Left lung (tissue), 10 donors: ENCODE measurements around the gene TNFAIP8. TPM values are rescaled to one million over a fixed set of nuclear protein-coding genes. Genes with fewer than 3 reads are reported as not detected.
A peak's percentile ranks its signal among the peaks of the same experiment; 100 is the strongest.

ENCODE experiments used
- ATAC-seq: fragments of 200-7000 bp; cut with Tn5 transposase; one replicate; pipeline ENCODE4 v1.9.1; 2020; ENCODE audit warnings: moderate library complexity
- DNase-seq, 4 donors: peaks; one replicate each; pipeline ENCODE4 v3.0.0-alpha.2; 2013 to 2020
- H3K27ac ChIP-seq, 2 donors: fragments of 200-600 bp; sonication (generic) in 1 of 2; one replicate each; pipeline versions ENCODE4 v1.5.0 to v1.8.0; 2020 to 2021
- H3K27me3 ChIP-seq, 2 donors: fragments of 200-600 bp; sonication (generic) in 1 of 2; one replicate each; pipeline versions ENCODE4 v1.5.0 to v1.8.0; 2020 to 2021
- H3K36me3 ChIP-seq, 2 donors: fragments of 200-600 bp; sonication (generic) in 1 of 2; one replicate each; pipeline versions ENCODE4 v1.5.0 to v1.8.0; 2020 to 2021
- H3K4me1 ChIP-seq, 2 donors: fragments of 200-600 bp; one replicate each; pipeline ENCODE4 v1.8.0; 2021
- H3K4me3 ChIP-seq, 2 donors: fragments of 200-600 bp; sonication (generic) in 1 of 2; one replicate each; pipeline versions ENCODE4 v1.5.0 to v1.8.0; 2020 to 2021; ENCODE audit warnings: mild to moderate bottlenecking in 1 of 2
- H3K9me3 ChIP-seq, 2 donors: fragments of 200-600 bp; sonication (generic) in 1 of 2; one replicate each; pipeline versions ENCODE4 v1.5.0 to v1.8.0; 2020 to 2021
- CTCF ChIP-seq, 2 donors: fragments of 200-600 bp; sonication (generic) in 1 of 2; IDR thresholded peaks; one replicate each; pipeline versions ENCODE4 v1.5.0 to v1.8.0; 2021; ENCODE audit warnings: antibody characterized with exemption in 2 of 2
- intact Hi-C, 2 donors: fragments of 100-400 bp; cut with DNase I; formaldehyde crosslinking; loops; one replicate each; pipeline versions ENCODE4 v1.11.2 to v1.14.2; 2022
- polyA plus RNA-seq, 6 donors: library from polyadenylated mRNA; unstranded; fragments of 120-200 nt; gene quantifications; one replicate each; pipeline ENCODE4 v1.2.1, GENCODE V29; 2013; ENCODE audit not compliant: insufficient read length in 6 of 6
- total RNA-seq, 2 donors: library from RNA; stranded (reverse); fragmentation: NEBNext Ultra II Directional; extraction: Animal tissue kit (Norgen Biotek cat#: 25700); gene quantifications; one replicate each; pipeline ENCODE4 v1.2.1, GENCODE V29; 2021
- donor health status: DM: no; HTN: yes; CAD: no.
- donor health status: DM: no; HTN: no; CAD: no.

The TNFAIP8 gene
- total and polyA plus RNA-seq, 8 donors: 15.6 to 31.6 (median 25.6) TPM

- Histone ChIP-seq H3K27ac (peak overlapping the region; percentile 81 to 86), H3K4me3 (peak overlapping the region in 1 of 2 donors; percentile 55)
- DNase-seq: no peak
These were observed 1.1 kb upstream of the TNFAIP8 start for GRCh38 chr5:119354537-119355243.

GRCh38 chr5:119355244-119355638, 578 bp upstream of the TNFAIP8 start:
- ATAC-seq (peak; percentile 54), DNase-seq (no peak)
- no peaks in the 10 kb centered on the region for H3K27me3 ChIP-seq
- no peaks in the 10 kb centered on the region for H3K9me3 ChIP-seq
- peak overlapping the region; percentile 81 to 86 for H3K27ac ChIP-seq
- H3K4me3 ChIP-seq: peak overlapping the region; percentile 55 to 57
- no peaks in the 10 kb centered on the region for H3K36me3 ChIP-seq
- no peak for TF ChIP-seq CTCF (IDR thresholded peaks at IDR 0.05)
- peaks cover 8 to 53% of the 10 kb centered on the region in 2 donors for H3K4me1 ChIP-seq
- intact Hi-C loops: no loop called here

More at GRCh38 chr5:119354537-119355243, 1.1 kb upstream of the TNFAIP8 start:
- H3K9me3 ChIP-seq: no peaks in the 10 kb centered on the region
- H3K36me3 ChIP-seq: no peaks in the 10 kb centered on the region
- ATAC-seq: no peak
- no peak for TF ChIP-seq CTCF (IDR thresholded peaks at IDR 0.05)
- H3K4me1 ChIP-seq: peaks cover 8 to 47% of the 10 kb centered on the region in 2 donors
- H3K27me3 ChIP-seq: no peaks in the 10 kb centered on the region
- intact Hi-C loops: no loop called here

DNA sequence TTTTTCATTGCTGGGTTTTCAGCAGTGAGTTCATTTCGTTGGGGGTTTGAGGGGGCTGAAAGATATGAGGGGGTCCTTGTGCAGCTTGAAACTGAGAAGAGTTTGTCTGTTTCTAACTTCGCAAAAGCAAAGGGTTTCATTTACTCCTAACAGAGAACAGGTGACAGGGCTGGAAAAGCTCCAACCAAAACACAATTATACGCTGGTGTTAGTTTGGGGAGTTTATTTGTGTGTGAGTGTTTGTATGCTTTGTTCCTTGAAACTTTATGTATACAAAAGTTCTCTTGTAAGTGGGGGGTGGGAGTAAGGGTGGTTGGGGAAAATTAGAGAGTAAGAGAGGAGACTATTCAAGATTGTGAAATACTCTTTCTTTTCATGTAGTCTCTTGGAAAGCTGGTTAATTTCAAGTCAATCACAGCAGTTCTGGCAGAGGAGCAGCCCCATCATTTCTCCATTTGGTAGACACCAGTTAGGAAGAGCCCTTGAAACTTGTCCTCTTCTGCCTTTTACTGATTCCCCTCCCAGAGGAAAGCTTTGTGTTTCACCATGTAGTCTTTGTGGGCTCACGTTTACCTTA, 881 bp downstream of the TNFAIP8 start:
- ATAC-seq (peak; percentile 15), DNase-seq (peak in 2 of 4 donors; percentile 49 to 56)
- Histone ChIP-seq H3K27ac (peak overlapping the region; percentile 81 to 86), H3K9me3 (no peaks in the 10 kb centered on the region), H3K4me3 (peak overlapping the region; percentile 55 to 57), H3K36me3 (no peaks in the 10 kb centered on the region), H3K4me1 (peaks cover 14 to 68% of the 10 kb centered on the region in 2 donors), H3K27me3 (no peaks in the 10 kb centered on the region)
- intact Hi-C loops: no loop called here
- TF ChIP-seq CTCF (IDR thresholded peaks at IDR 0.05): no peak

DNA sequence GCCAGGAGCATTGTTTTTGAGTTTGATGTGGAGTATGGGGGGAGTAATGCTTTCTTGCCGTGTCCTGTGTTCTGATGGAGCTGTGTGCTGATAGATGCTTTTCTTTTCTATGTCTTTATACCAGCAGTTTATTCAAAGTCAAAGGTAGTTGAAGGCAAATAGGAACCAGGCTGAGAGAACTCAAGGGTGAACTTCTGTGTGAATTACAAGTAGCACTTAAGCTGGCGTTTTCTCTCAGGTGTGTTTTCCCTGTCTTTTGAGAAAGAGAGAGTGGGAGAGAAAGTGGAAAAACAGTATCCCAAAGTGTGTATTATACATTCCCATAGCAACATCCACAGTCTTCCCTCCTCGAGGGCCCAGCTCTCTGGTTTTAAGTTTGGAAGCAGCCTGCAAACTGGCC, 1.5 kb downstream of the TNFAIP8 start:
- DNase-seq: peak in 1 of 4 donors; percentile 26
- H3K36me3 ChIP-seq: no peaks in the 10 kb centered on the region
- ATAC-seq: peak; percentile 3
- no peaks in the 10 kb centered on the region for H3K27me3 ChIP-seq
- intact Hi-C loops: no loop called here
- H3K27ac ChIP-seq: peak overlapping the region; percentile 81 to 86
- no peaks in the 10 kb centered on the region for H3K9me3 ChIP-seq
- H3K4me3 ChIP-seq: peak overlapping the region; percentile 55 to 57
- no peak for TF ChIP-seq CTCF (IDR thresholded peaks at IDR 0.05)
- H3K4me1 ChIP-seq: peaks cover 14 to 73% of the 10 kb centered on the region in 2 donors

- intact Hi-C loops: no loop called here
- no peak for DNase-seq
- Histone ChIP-seq H3K9me3 (no peaks in the 10 kb centered on the region), H3K4me3 (peak overlapping the region in 1 of 2 donors; percentile 55), H3K4me1 (peaks cover 14 to 79% of the 10 kb centered on the region in 2 donors), H3K36me3 (no peaks in the 10 kb centered on the region), H3K27me3 (no peaks in the 10 kb centered on the region), H3K27ac (no peak overlapping the region)
- ATAC-seq: no peak
- no peak for TF ChIP-seq CTCF (IDR thresholded peaks at IDR 0.05)
These were observed 2.1 kb downstream of the TNFAIP8 start for GRCh38 chr5:119357808-119358529.
